GM12873 (cell line): Measurements from ENCODE around the gene HSPA1L.

ENCODE experiments used
- TF ChIP-seq, protein P1 (sequence below): IDR thresholded peaks from 2 replicates; pipeline ENCODE4 v1.5.1; 2012; ENCODE audit warnings: low read depth, mild to moderate bottlenecking, moderate library complexity, low read length, control low read depth; ENCODE audit not compliant: insufficient read depth; ENCODE audit errors: missing control alignments

HSPA1L gene

DNA sequence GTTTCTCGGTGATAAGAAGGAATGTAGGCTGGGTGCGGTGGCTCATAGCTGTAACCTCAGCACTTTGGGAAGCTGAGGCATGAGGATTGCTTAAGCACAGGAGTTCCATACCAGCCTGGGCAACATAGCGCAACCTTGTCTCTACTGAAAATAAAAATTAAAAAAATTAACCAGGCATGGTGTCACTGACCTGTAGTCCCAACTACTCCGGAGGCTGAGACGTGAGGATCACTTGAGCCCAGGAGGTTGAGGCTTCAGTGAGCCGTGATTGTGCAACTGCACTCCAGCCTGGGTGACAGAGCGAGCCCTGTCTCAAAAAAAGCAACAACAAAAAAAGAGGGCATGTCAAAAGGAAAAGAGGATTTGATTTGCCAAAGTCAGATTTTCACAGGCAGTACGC lies 43.6 kb upstream of the HSPA1L start:
- TF ChIP-seq, protein P1, sequence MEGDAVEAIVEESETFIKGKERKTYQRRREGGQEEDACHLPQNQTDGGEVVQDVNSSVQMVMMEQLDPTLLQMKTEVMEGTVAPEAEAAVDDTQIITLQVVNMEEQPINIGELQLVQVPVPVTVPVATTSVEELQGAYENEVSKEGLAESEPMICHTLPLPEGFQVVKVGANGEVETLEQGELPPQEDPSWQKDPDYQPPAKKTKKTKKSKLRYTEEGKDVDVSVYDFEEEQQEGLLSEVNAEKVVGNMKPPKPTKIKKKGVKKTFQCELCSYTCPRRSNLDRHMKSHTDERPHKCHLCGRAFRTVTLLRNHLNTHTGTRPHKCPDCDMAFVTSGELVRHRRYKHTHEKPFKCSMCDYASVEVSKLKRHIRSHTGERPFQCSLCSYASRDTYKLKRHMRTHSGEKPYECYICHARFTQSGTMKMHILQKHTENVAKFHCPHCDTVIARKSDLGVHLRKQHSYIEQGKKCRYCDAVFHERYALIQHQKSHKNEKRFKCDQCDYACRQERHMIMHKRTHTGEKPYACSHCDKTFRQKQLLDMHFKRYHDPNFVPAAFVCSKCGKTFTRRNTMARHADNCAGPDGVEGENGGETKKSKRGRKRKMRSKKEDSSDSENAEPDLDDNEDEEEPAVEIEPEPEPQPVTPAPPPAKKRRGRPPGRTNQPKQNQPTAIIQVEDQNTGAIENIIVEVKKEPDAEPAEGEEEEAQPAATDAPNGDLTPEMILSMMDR, result no peak

DNA sequence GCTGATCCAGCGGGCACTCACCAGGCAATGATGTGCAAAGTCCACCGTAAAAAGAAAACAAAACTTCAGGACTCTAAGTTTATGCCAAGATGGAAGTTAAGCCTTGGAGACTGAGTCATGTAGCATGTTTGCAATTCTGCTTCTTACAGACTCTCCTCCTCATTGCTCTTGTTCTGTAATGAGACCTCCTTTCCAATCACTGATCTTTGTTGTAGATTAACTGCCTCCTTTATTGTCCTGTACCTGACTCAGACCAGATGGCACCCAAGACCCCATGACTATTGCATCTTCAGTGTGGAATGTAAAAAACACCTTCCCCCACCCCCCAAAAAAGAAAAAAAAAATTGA lies 36.4 kb upstream of the HSPA1L start:
- TF ChIP-seq, protein P1, result no peak

DNA sequence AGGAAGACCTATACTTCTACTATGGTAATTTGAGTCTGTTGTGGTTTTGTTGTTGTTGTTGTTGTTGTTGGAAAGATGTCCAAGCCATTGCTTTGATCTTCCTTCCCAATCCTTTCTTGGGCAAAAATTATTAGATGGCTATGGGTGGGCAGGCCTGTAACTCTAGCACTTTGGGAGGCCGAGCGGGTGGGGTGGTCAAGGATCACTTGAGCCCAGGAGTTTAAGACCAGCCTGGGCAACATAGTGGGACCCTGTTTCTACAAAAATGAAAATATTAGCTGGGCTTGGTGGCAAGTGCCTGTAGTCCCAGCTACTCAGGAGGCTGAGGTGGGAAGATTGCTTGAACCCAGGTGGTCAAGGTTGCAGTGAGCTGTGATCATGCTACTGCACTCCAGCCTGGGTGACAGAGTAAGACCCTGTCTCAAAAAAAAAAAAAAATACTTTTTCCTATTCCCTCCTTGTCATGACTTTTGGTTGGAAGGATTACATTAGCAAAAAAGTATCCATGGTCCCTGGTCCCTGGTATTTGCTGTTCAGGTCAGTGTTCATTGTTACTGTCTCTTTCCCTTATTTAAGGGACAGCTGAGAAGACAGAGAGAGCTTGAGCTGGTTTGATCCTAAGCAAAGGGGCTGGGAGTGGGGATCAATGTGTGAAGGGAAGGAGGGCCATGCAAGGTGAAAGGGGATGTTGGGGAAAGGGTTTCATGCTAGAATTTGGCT lies 35.8 kb upstream of the HSPA1L start:
- TF ChIP-seq, protein P1, result no peak

DNA sequence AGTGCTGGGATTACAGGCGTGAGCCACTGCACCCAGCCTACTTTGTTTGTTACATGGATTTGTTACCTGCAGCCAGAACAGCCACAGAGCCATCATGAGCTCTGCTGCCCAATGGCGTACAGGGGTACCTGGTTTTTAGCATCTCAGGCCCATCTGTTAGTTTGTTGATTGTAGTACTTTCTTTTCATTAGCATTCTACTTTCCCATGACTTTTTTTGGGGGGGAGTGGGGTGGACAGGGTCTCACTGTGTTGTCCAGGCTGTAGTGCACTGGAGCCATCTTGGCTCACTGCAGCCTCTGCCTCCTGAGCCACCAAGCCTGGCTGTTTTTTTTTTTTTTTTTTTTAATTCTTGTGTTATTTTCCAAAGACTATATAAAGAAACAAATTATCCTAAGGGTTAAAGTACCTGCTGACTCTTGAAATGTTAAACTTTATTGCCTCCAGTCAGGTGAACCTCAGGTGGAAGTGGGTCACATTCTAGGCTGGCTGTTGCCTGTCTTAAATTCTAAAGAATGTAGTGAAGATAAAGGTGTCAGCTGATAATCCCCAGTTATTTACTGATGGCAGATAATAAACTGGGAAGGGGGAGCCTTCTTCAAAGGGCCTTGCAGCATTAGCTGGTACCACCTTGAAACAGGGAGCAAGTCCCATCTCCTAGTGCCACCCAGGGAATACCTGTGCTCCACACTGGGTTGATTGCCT lies 32.3 kb upstream of the HSPA1L start:
- TF ChIP-seq, protein P1, result no peak

DNA sequence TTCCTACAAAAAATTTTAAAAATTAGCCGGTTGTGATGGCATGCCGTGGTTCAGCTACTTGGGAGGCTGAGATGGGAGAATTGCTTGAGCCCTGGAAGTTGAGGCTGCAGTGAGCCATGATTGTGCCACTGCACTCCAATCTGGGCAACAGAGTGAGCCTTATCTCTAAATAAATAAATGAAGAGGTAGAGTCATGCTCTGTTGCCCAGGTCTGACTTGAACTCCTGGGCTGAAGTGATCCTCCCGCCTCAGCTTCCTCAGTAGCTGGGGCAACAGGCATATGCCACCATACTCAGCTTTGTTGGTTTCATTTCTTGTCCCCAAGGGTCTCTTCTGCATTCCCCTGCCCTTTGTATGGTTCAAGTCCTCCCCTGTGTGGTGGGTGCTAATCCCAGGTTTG lies 29.4 kb upstream of the HSPA1L start:
- TF ChIP-seq, protein P1, result no peak

DNA sequence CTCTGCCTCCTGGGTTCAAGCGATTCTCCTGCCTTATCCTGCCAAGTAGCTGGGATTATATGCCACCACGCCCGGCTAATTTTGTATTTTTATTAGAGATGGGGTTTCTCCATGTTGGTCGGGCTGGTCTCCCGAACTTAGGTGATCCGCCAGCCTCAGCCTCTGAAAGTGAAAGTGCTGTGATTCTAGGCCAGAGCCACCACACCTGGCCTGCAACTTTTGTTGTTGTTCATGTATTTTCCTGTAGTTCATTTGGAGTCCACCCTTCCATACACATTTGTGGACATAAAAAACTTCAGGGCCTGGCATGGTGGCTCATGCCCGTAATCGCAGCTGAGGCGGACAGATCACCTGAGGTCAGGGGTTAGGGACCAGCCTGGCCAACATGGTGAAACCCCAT lies 27.0 kb upstream of the HSPA1L start:
- TF ChIP-seq, protein P1, result no peak

DNA sequence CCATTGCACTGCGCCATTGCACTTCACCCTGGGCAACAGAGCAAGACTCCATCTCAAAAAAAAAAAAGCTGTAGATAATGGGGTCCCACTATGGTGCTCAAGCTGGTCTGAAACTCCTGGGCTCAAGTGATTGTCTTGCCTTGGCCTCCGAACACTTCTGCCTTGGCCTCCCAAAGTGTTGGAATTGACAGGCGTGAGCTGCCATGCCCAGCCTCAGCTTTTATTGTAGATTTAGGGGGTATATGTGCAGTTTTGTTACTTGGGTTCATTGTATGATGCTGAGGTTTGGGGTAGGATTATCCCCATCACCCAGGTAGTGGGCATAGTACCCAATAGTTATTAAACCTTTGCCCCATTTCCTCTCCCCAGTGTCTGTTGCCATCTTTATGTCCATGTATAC lies 23.9 kb upstream of the HSPA1L start:
- TF ChIP-seq, protein P1, result no peak
